GM18499 (cell line): ENCODE measurements around the gene WNT4.

Experiments
- ATAC-seq: cut with Tn5 transposase; IDR thresholded peaks from one replicate; pipeline ENCODE4 v1.9.1; 2021; ENCODE audit warnings: moderate number of reproducible peaks; ENCODE audit not compliant: insufficient read depth, unreplicated experiment

WNT4 gene

DNA sequence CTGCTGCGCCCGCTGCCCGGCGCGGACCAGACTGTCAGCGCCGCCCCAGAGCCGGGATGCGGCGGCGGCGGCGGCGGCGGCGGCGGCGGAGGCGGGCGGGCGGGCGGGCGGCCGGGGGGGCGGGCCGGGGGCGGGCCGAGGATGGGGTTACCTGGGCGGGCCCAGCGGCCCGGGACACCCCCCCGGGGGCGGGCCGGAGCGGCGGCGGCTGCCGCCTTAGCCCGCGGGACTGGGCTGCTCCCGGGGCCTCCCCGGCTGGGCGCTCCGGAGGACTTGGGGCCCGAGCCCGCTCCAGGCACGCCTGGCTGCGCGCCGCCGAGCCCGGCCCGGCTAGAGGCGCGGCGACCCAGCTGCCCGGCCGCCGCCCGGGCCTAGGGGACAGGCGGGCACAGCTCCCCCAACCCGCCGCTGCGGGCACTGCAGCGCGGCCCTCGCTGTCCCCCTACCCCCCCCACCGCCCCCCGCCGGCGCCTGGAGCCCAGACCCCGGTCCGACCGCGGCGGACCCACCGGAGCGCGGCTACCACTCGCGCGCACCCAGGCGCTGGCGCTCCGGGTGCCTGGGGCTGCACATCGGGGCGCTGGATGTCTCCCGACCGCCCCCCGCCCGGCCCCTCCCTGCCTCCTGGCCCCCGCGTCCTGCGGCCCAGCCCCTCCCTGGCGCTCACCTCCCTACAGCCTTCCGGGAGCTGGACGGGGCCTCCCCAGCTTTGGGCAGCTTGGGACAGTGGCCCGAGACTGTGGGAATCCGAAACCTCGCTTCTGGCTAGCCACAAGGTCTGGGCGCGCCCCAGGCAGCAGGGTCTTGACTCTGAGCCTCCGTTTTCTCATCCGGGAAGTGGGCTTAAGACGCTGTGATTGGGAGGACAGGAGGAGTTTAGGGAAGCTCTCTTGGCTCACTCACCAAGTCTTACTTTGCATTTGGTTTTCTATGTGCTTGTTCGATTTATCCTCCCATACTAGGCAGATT, at the start of gene WNT4:
Gene WNT4, minus strand, starts transcription at position 33 of the 969 bp plus-strand sequence. CDS start 175 bp downstream, outside the sequence.
- ATAC-seq: no peak

DNA sequence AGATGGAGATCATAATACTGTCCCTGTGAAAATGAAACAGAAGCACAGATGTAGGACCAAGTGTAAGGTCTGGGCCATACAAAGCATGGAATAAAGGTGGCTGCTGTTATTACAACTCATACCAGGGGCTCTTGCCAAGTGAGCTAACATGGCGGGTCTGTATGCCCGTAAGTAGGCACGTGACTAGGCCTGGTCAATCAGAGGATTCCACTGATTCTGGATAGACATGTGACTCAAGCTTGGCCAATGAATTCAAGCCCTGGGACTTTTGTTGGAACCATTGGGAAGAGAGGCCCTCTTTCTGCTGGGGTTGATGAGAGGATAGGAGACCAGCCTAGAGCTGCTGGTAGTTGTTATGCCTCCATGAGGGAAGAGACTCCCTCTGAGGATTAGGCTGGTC, 47.8 kb upstream of the WNT4 start:
- no peak for ATAC-seq

DNA sequence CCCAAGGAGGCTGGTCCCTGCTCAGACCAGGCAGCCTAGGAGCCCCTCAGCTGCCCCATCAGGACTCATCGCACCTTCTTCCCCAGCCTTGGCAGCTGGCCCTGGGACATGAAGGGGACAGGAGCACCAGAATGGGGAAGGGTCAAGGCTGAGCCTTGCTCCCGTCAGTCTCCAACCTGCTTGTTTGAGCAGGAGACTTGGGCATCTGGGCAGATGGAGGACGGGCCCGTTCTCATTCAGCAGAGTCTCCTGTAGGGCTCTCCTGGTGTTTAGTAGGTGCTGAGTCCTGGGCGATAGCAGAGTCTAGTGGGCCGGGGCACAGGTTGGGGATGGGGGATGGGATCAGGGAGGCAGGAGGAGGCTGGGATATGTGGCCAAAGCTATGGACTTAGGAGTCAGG, 47.4 kb upstream of the WNT4 start:
- no peak for ATAC-seq

DNA sequence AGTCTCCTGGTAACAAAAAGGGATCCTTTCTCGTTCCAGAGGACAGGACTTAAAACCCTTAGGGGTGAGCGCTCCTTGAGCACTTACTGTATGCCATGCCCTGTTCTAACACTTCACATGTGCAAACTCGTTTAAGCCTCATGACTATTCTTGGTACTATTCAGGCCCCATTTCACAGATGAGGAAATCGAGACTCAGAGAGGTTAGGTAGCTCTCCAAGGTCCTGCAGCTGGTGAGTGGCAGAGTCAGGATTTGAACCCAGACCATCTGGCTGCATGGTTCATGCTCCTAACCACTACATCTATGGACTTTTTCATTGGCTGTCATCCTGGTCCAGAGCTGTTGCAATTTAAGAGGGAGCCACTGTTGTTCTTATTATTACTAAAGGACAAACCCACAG, 46.7 kb upstream of the WNT4 start:
- no peak for ATAC-seq

DNA sequence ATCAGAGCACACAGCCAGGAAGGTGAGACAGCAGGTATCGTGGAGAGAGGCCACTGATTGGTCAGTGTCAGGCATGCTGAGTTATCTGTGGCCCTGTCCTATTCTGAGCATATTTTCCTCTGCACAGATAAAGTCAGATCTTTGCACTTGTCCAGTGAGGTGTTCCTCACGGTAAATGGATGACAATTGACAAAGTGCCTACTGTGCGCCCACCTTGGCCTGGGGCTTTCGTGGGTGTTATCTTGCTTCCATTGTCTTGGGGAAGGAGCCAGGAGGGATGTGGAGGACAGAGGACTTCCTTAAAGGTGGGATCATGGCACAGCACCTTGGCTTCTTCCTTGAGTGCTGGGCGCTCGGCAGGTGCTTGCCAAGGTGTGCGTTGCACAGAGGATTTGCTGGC, 46.0 kb upstream of the WNT4 start:
- no peak for ATAC-seq

DNA sequence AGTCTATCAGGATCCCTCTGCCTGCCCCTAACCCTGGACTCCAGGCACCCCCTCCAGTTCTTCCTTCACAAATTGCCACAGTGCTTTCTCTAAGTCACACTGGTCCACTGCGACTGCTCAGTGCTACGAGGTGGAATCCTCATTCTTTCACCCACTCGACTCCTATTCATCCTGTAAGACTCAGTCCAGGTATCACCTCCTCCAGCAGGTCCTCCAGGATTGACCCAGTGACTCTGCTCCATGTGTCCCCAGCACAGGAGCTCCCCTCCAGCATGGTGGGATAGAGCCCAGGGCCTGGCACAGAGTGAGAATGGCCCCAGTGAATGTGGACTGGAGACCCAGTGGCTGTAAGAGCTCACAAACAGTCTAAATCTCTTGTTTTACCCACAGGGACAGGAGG, 45.5 kb upstream of the WNT4 start:
- no peak for ATAC-seq

DNA sequence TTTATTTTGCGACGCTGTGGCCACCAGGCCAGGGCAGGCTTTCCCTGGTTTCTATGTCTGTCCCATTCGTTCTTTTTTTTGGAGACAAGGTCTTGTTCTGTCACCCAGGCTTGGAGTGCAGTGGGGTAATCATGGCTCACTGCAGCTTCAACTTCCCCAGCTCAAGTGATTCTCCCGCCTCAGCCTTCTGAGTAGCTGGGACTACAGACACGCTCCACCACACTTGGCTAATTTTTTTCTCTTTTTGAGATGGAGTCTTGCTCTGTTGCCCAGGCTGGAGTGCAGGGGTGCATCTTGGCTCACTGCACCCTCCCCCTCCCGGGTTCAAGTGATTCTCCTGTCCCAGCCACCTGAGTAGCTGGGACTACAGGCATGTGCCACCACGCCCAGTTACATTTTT, 43.4 kb upstream of the WNT4 start:
- ATAC-seq: no peak

DNA sequence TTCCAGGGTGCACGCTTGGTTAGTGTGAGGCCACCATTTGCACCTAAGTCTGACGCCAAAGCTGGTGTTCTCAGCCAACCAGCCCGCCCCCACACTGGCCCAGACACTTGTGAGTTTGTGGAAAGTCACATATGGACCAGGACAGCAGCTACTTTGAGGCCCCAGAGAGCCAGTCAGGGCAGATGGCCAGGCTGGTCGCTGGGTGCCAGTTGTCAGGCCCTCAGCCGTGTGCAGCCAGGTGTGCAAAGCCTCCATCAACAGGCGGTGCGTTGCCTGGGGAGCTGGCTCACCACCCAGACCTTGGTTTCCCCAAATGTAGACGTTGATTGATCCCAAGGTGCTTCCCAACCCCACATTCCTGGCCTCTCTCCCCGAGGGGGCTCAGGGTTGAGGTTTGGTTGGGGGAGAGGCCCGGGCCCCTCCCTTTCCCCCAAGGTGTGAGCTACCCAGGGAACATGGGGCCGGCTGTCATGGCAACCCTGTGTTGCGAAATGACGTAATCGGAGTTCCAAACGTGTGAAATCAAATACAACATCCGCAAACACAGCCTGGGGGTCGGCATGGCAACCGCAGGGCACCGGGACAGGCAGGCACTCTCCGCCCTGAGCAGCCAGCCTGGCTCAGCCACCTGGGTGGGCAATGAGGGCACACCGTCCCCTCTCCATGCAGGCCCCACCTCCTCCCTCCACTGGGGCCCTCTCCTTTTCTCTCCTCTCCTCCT, 42.2 kb upstream of the WNT4 start:
- no peak for ATAC-seq

DNA sequence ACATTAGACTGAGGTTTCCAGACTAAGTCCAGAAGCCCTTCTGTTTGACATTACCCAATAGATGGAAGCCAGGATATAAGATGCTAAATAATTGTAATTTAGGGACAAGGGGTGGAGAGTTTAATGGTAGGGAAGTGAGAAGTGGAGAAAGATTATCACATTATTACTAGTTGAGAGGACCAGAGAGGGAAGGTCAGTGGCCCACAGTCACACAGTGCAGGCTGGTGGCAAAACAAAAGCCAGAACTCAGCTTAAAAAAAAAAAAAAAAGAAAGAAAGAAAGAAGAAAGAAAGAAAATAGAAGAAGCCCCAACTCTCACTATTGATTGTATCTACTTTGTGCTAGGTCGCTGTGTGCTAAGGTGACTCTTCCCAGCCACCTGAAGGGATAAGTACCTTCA, 41.6 kb upstream of the WNT4 start:
- ATAC-seq: no peak

DNA sequence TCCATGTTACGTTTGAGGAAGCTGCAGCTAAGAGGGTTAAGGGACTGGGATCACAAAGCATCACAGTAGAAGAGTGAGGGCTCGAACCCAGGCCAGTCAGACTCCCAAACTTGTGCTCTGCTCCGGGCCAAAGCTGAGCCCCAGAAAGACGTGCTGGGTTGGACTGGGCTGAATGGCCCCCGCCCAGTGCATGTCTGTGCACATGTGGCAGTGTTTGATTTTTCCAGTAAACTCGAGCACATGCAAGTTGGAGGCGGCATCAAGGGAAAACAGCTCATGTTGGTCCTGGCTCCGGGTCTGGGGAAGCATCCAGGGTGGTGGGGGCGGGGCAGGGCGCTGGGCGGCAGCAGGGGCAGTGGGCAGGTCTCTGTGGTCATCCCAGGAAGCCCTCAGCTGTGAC, 39.8 kb upstream of the WNT4 start:
- ATAC-seq: no peak

DNA sequence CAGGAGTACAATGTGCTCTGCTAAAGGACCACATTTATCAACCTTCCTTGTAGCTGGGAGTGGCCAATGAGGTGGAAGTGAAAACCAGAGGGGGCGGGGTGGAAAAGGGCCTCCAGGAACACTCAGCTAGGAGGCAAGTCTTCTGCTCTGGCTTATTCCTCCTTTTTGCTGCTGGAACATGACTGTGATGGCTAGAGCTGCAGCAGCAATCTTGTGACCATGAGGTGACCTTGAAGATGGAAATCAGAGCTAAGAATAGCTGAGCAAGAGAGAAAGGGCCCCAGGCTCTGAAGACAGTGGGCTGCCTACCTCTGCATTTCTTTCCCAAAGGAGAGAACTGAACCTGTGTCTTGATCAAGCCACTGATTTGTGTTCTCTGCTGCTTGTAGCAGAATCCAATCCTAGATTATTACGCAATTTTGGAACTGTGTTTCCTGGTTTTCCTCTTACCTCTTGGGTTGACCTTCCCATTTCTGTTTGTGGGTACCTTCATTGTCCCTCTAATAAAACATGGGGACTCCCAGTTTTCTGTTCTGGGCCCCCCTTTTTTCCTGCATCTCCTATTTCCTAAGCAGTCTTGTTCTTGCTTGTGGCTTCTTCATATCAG, 36.4 kb upstream of the WNT4 start:
- no peak for ATAC-seq

DNA sequence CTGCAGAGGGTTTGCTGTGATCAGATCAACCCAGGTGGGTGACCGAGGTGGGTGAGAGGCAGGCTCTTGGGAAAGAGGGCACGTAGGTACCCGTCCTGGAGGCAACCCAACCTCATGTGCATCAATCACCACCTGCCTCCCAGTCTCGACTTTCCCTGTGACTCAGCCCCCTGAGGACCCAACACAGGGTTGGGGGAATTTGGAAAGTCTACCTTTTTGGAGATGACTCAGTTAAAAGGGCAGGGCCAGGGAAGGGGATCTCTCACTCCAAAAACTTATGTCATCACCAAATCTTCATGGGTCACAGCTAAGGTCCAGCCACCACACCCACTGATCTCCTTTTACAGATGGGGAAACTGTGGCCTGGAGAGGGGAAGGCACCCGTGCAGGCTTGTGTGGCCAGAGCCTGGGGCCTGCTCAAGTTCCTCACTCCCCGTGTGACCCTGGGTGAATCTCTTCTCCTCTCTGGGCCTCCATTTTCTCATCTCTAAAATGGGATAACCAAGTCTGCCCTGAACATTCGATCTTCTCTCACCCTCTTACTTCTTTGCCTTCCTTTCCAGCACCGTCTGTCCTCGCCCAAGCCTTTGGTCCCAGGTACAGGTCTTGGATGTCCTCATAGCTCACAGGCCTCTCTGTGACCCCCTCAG, 34.6 kb upstream of the WNT4 start:
- no peak for ATAC-seq

DNA sequence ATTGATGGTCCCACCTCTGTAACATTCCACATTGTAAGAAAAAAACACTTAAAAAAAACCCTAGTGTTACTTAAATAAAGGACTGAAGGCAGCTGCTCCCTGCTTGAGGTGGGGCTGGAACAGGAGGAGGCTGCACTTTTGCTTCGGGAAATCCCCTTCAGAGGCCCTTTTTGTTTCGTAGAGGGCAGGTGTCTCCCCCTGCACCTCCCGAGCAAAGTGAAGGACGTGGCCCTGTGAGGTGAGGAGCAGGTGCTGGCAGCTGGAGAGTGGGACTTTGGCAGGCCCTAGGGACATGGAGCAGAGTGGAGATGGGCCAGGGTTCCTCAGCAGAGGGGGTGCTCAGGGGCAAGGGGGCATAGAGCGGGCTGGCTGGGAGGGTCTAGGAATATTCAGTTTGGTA, 33.4 kb upstream of the WNT4 start:
- no peak for ATAC-seq

DNA sequence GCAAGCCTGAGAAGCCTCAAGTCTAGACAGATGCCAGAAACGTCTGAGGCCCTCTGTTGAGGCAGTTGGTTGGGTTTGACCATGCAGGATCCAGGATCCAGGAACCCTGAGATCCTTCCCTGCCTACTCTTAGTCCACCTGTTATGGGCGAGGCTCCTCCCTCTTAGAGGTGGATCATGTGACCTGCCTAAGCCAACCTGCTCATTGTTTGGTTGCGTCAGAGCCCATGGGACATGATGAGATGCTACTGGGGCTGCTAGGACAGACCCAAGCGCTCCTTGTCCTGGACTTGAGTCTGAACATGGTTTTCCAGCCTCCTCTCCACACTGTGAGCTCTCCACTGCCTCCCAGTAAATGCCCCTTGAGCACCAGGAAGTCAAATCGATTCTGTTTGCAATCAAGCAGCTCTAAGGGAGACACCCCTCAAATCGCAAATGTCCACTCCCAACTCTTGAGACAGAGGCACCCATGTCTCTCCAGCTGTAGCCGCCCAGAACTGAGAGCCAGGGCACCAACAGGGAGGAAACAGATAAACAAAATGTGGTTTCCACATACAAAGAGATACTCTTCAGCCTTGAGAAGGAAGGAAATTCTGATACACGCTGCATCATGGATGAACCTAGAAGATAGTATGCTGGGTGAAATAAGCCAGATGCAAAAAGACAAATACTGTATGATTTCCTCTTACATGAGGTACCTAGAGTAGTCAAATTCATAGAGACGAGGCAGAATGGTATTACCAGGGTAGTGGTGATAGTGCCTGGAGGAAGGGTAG, 31.7 kb upstream of the WNT4 start:
- no peak for ATAC-seq

DNA sequence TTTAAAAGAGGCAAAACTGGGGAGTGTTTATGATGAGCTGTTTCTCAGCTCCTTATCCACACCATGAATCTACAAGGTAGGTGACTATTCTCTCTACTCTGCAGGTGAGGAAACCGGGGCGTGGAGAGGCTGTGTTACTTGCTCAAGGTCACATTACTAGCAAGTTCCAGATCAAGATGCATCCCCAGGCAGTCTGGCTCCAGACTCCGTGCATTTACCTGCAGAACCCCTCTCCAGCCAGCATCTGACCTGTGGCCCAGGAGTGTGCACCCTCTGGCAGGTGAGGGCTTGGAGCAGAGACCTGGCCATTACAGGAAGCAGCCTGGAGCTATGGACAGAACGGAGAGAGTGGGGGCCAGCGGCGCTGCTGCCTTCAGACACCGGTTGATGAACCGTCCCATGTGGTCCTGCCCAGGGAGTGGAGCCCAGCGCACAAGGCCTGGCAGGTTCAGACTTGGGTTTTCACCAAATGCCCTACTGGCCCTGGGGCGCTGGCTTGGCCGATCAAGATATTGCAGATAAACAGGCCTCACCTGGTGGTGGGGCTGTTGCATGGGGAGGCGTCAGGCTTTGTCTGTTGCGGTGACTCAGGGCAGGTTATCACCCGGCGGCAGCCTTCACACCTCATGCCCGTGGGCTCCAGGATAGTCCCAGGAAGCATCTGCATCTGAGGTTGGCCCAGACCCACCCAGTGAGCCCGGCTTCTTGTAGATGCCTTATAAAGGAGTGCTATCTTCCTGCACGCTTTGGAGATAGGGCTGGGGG, 29.2 kb upstream of the WNT4 start:
- ATAC-seq: no peak

DNA sequence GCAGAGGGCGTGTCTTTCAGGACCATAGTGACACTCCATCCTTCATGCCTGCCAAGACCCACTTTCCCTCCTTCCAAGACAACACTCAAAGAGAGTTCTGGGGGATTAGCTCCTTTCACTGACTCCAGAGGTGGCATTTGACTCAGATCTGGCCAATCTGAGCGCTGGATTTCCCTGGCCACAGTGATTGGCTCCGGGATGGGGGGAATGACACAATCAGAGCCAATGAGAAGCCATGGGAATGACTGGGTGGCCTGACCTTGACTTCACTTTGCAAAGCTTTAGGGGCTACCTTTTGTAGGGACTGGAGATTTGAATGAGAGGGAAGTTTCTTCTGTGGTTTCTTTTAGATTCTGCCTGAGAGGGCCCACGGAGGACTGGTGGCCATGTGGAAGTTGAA, 26.9 kb upstream of the WNT4 start:
- ATAC-seq: no peak

DNA sequence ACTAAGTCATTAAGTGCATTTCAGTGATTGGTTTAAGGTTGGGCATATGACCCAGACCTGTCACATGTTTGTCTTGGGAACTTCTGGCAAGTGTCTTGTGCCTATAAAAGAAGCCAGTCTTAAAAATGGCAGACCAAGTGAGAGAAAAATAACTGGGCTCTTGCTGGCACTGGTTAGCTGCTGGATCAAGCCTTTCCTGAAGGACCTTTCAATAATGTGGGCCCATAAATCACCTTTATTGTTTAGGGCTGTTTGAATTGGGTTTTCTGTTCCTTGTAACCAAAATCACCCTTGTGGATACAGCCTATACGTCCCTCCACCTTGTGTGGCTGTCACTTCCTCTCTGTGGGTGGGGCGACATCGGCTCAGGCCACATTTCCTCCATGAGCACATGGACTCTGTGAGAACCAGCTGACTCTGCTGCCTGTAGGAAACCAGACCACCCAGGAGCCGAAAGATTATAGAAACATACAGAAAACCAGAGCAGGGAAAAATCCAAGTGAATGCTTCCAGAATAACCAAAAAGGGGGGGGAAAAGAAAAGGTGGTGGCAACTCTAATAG, 25.6 kb upstream of the WNT4 start:
- no peak for ATAC-seq

DNA sequence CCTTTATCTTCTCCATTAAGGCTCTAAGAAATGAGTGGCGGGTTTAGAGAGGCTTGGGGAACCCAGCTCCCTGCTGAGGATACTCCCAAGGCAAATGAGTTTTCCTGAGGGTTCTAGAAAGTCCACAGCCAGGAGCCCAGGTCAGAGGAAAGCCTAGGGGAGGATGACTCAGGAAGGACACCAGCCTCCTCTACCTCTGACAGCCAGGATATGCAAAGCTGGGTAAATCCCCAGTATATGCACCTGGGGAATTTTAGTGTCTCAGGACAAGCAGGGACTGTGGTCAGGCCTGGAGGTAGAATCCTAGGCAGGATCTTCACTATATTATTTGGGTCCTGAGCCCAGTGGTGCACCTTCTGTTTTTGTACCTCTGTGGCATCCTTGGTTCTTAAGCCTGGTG, 23.5 kb upstream of the WNT4 start:
- ATAC-seq: no peak
